ENCODE data around the gene CPXM2. TPM values are rescaled to one million over a fixed set of nuclear protein-coding genes. Genes with fewer than 3 reads are reported as not detected.

The CPXM2 gene
- total RNA-seq, 1 experiment from 2014 or later, result not detected

DNA sequence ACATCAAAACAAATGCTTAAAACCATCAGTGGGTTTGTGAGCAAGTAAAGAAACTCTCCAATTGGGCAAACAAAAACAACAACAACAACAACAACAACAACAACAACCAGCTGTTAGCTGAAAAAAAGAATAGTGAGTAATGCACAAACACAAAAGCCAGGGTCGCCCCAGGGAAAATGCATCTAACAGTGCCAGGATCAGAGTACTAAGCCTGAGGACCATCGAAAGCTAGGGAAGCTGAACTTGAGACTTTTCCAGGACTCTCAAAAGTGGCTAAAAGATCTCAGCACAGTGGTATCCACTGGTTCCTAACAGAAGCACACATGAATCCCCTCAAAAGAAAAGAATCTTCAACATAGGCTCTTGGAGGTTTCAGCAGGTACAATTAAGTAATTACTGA, 83.3 kb downstream of the CPXM2 start:
- in situ Hi-C loops (cut with HindIII; ENCODE audit: low pct_unique_long_range_greater_than_20kb, low sequenced_read_pairs), result no loop called here
- Histone ChIP-seq H3K27me3 (ENCODE audit: control insufficient read depth, insufficient read depth, low read length) (peaks cover 11% of the 10 kb centered on the region), H3K9me3 (ENCODE audit: control insufficient read depth, insufficient read depth, low read depth, low read length) (no peaks in the 10 kb centered on the region), H3K4me3 (ENCODE audit: low read depth in 2 of 2, low read length in 2 of 2) (no peak overlapping the region), H3K36me3 (ENCODE audit: control insufficient read depth, insufficient read depth, low read length) (no peaks in the 10 kb centered on the region), H3K27ac (ENCODE audit: low read length) (no peak overlapping the region), H3K4me1 (ENCODE audit: control insufficient read depth, insufficient read depth, low read length) (no peaks in the 10 kb centered on the region)
- no TSS peak for BruUV-seq (replicated peaks)
- intact Hi-C loops (cut with micrococcal nuclease; ENCODE audit: unreplicated experiment), result no loop called here
- no peak for DNase-seq (ENCODE audit: low read depth, low spot score)
- CTCF ChIA-PET, result no interaction called here
- ATAC-seq, result no peak
- POLR2A ChIA-PET, result no interaction called here
- no peak for TF ChIP-seq TCF7L2 (IDR thresholded peaks at IDR 0.05; ENCODE audit: low read depth, low read length)
- no peak for TF ChIP-seq POLR2AphosphoS5 (IDR thresholded peaks at IDR 0.05; ENCODE audit: low read depth, low read length)
- no peak for TF ChIP-seq CTCF (IDR thresholded peaks at IDR 0.05)
- no peak for TF ChIP-seq SIN3A (IDR thresholded peaks at IDR 0.05; ENCODE audit: borderline replicate concordance, insufficient read depth, low read depth, low read length)
- no peak for TF ChIP-seq REST (IDR thresholded peaks at IDR 0.05; ENCODE audit: insufficient read depth in 1 of 2, low read depth in 2 of 2, low read length in 1 of 2)

DNA sequence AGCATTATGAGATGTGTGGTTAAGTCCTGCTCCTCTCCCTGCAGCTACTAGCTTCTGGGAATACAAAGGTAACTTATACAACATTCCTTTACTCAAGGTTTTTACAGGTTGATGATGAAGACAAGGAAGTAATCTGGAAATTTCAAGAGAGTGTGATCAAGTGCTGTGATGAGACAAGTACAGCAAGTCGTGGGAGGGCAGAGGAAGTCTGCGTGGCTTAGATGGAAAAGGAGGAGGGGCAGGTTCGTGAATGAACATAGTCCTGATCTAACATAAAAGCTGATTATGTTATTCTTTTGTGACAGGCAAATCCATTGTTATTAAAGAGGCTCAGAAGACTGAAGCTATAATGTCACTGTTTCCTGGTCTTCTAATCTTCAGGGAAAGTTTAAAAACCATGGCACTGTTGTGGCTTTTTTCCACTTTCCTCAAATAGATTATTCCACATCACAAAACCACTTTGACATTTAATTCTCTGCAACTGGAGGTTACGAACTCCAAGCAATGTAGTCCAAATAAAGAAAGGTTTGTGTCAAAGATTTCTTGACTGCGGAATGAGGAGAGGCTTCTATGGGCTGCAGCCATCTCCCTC, 84.1 kb downstream of the CPXM2 start:
- intact Hi-C loops (cut with micrococcal nuclease; ENCODE audit: unreplicated experiment) (no loop called here), in situ Hi-C loops (cut with HindIII; ENCODE audit: low pct_unique_long_range_greater_than_20kb, low sequenced_read_pairs) (no loop called here)
- TF ChIP-seq TCF7L2 (IDR thresholded peaks at IDR 0.05; ENCODE audit: low read depth, low read length), result no peak
- no peak for TF ChIP-seq REST (IDR thresholded peaks at IDR 0.05; ENCODE audit: insufficient read depth in 1 of 2, low read depth in 2 of 2, low read length in 1 of 2)
- TF ChIP-seq SIN3A (IDR thresholded peaks at IDR 0.05; ENCODE audit: borderline replicate concordance, insufficient read depth, low read depth, low read length), result no peak
- no peak for TF ChIP-seq CTCF (IDR thresholded peaks at IDR 0.05)
- TF ChIP-seq POLR2AphosphoS5 (IDR thresholded peaks at IDR 0.05; ENCODE audit: low read depth, low read length), result no peak
- no peak for ATAC-seq
- H3K27me3 ChIP-seq (ENCODE audit: control insufficient read depth, insufficient read depth, low read length), result peaks cover 9% of the 10 kb centered on the region
- H3K36me3 ChIP-seq (ENCODE audit: control insufficient read depth, insufficient read depth, low read length), result no peaks in the 10 kb centered on the region
- BruUV-seq (replicated peaks), result no TSS peak
- CTCF ChIA-PET, result no interaction called here
- H3K9me3 ChIP-seq (ENCODE audit: control insufficient read depth, insufficient read depth, low read depth, low read length), result no peaks in the 10 kb centered on the region
- no peak for DNase-seq (ENCODE audit: low read depth, low spot score)
- H3K4me1 ChIP-seq (ENCODE audit: control insufficient read depth, insufficient read depth, low read length), result no peaks in the 10 kb centered on the region
- POLR2A ChIA-PET, result no interaction called here
- no peak overlapping the region for H3K4me3 ChIP-seq (ENCODE audit: low read depth in 2 of 2, low read length in 2 of 2)
- H3K27ac ChIP-seq (ENCODE audit: low read length), result no peak overlapping the region

All from Panc1 (cell line).